Measurements from ENCODE around the gene FAM174C. TPM values are rescaled to one million over a fixed set of nuclear protein-coding genes. Genes with fewer than 3 reads are reported as not detected.

The FAM174C gene
- total RNA-seq, 4 donors from 2014 or later: 44.3 to 72.5 (median 58.2) TPM

DNA sequence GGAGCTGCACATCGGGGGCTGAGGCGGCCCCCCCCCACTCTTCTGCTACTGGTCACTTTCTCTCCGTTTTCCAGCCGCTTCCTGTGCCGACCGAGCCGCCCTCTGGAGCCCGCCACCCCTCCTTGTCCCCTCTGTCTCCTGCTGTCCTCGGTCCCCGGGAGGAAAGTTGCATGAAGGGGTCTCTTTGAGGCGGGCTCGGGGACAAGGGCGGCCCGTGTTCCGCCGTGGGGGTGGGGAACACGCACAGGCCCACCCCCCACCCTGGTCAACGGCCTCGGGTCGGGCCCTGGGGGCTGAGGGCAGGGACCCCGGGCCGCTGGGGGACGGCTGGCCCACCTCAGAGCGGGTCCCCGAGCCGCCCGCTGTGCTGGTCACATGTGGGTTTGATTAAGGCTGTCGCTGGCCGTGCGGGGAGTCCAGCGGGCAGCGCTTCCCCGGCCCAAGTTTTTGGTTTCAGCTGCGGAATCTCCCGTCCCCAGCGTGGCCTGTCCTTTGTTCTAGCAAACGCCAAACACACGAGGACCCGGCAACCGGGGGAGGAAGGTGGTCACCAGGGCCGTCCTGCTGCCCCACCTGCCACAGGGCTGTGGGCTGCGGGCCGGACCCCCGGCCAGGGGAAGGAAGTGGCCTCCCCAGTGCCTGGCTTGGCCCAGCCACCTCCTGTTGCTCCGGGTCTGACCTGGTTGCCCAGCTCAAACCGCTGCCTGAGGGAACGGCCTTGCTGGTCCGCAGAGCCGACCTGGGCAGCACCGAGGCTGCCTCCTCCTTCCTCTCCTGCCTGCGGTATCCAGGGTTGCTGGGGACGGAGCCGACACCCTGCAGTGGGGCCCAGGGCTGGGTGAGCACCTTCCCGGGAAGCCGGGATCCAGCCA is 12.3 kb downstream of the FAM174C start:
- TF ChIP-seq CTCF (IDR thresholded peaks at IDR 0.05) (no peak), POLR2AphosphoS5 (IDR thresholded peaks at IDR 0.05) (no peak), EP300 (IDR thresholded peaks at IDR 0.05) (no peak), POLR2A (IDR thresholded peaks at IDR 0.05) (no peak)
- peaks cover 97% of the 10 kb centered on the region for H3K27me3 ChIP-seq
- no peaks in the 10 kb centered on the region for H3K36me3 ChIP-seq
- H3K9me3 ChIP-seq: no peaks in the 10 kb centered on the region
- DNase-seq (ENCODE audit: low spot score in 2 of 2): no peak
- no peak overlapping the region for H3K27ac ChIP-seq
- 40% methylated on average over 15 of the region's 55 CpGs for WGBS
- peaks cover 11% of the 10 kb centered on the region for H3K4me1 ChIP-seq
- H3K4me3 ChIP-seq: no peak overlapping the region

GRCh38 chr19:1288226-1288612 is 12.9 kb downstream of the FAM174C start:
- no peaks in the 10 kb centered on the region for H3K9me3 ChIP-seq
- no peak for DNase-seq (ENCODE audit: low spot score in 2 of 2)
- H3K4me3 ChIP-seq: no peak overlapping the region
- peaks cover 11% of the 10 kb centered on the region for H3K4me1 ChIP-seq
- peaks cover 97% of the 10 kb centered on the region for H3K27me3 ChIP-seq
- no peak overlapping the region for H3K27ac ChIP-seq
- TF ChIP-seq CTCF (IDR thresholded peaks at IDR 0.05) (no peak), EP300 (IDR thresholded peaks at IDR 0.05) (no peak), POLR2AphosphoS5 (IDR thresholded peaks at IDR 0.05) (no peak), POLR2A (IDR thresholded peaks at IDR 0.05) (no peak)
- H3K36me3 ChIP-seq: no peaks in the 10 kb centered on the region
- WGBS: 87% methylated on average over 14 of the region's 18 CpGs

DNA sequence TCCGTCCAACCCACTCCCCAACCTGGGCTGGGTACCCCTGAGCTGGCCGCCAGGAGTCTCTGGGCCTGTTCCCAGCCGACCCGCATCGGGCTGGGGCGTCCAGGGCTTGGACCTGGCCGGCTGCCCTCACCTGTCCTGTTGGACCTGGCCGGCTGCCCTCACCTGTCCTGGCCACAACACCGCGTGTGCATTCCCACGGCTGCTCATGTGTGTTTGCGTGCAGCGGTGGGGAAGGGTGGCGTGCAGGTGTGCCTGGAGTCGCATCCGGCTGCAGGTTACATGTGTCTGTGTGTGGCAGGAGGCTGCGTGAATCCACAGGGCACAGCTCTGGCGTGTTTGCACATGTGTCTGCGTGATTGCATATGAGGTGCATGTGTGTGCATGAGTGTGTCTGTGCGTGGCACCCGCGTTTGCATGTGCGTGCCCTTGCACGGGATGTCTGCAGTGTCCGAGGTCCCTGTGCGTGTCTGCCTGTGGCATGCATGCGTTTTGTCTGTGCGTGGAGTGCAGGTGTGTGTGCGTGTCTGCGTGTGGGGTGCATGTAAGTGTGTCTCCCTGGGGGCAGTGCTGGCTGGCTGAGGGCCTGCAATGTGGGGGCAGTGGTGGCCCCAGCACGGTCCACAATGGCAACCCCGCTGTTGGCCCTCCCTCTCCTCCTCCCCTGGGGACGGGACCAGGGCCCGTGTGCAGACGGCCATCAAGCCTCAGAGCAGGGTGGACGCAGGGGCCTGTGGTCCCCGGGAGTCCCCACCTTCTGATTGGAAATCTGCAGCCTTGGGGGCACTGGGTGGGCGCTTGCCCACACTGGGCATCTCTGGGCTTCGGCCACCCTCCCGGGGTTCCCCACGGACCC is 13.7 kb downstream of the FAM174C start:
- H3K27me3 ChIP-seq: peaks cover 97% of the 10 kb centered on the region
- WGBS: no CpG with 5 or more reads among the region's 41 CpGs
- TF ChIP-seq POLR2A (IDR thresholded peaks at IDR 0.05) (no peak), POLR2AphosphoS5 (IDR thresholded peaks at IDR 0.05) (no peak), CTCF (IDR thresholded peaks at IDR 0.05) (no peak), EP300 (IDR thresholded peaks at IDR 0.05) (no peak)

GRCh38 chr19:1289686-1290025 is 14.3 kb downstream of the FAM174C start:
- TF ChIP-seq EP300 (IDR thresholded peaks at IDR 0.05) (no peak), CTCF (IDR thresholded peaks at IDR 0.05) (no peak), POLR2A (IDR thresholded peaks at IDR 0.05) (no peak), POLR2AphosphoS5 (IDR thresholded peaks at IDR 0.05) (no peak)
- 62% methylated on average over 10 of the region's 19 CpGs for WGBS
- peaks cover 97% of the 10 kb centered on the region for H3K27me3 ChIP-seq
- H3K4me1 ChIP-seq: peaks cover 11% of the 10 kb centered on the region
- DNase-seq (ENCODE audit: low spot score in 2 of 2): no peak
- no peaks in the 10 kb centered on the region for H3K9me3 ChIP-seq
- no peak overlapping the region for H3K27ac ChIP-seq
- no peak overlapping the region for H3K4me3 ChIP-seq
- H3K36me3 ChIP-seq: no peaks in the 10 kb centered on the region

More for the DNA sequence above, 13.7 kb downstream of the FAM174C start:
- no peaks in the 10 kb centered on the region for H3K9me3 ChIP-seq
- H3K4me1 ChIP-seq: peaks cover 11% of the 10 kb centered on the region
- no peak for DNase-seq (ENCODE audit: low spot score in 2 of 2)
- H3K27ac ChIP-seq: no peak overlapping the region
- no peak overlapping the region for H3K4me3 ChIP-seq
- H3K36me3 ChIP-seq: no peaks in the 10 kb centered on the region

GRCh38 chr19:1290196-1290702 is 14.9 kb downstream of the FAM174C start:
- Histone ChIP-seq H3K27ac (no peak overlapping the region), H3K27me3 (peaks cover 97% of the 10 kb centered on the region), H3K36me3 (no peaks in the 10 kb centered on the region), H3K4me1 (peaks cover 14% of the 10 kb centered on the region), H3K9me3 (no peaks in the 10 kb centered on the region), H3K4me3 (no peak overlapping the region)
- TF ChIP-seq EP300 (IDR thresholded peaks at IDR 0.05) (no peak), CTCF (IDR thresholded peaks at IDR 0.05) (no peak), POLR2A (IDR thresholded peaks at IDR 0.05) (no peak), POLR2AphosphoS5 (IDR thresholded peaks at IDR 0.05) (no peak)
- DNase-seq (ENCODE audit: low spot score in 2 of 2): no peak
- WGBS: 59% methylated on average over 5 of the region's 24 CpGs

Measured in suprapubic skin (tissue), 4 donors.